Measurements from ENCODE around the gene ENTPD7.

The ENTPD7 gene

GRCh38 chr10:99754670-99755069 is 95.4 kb downstream of the ENTPD7 start:
- DNase-seq, result no peak

Measured in cerebellar nuclear complex (tissue), 1 donor.